AG04450 (cell line): ENCODE data around the gene AXL. TPM values are rescaled to one million over a fixed set of nuclear protein-coding genes. Genes with fewer than 3 reads are reported as not detected.
A peak's percentile ranks its signal among the peaks of the same experiment; 100 is the strongest.
"Not testable (repeated sequence)": the region's sequence is repeated elsewhere in the genome, so short reads cannot be mapped to it uniquely, and the experiment has no call there.

ENCODE experiments used
- CTCF ChIA-PET: fragments of 300-600, 350-600 bp; formaldehyde crosslinking; extraction: SDS; loops from one replicate; lab custom pipeline; 2022; ENCODE audit warnings: antibody characterized with exemption, inconsistent platforms; lab: Charles Lee
- POLR2A ChIA-PET: fragments of 350-600 bp; formaldehyde crosslinking; extraction: SDS; loops from one replicate; lab custom pipeline; 2021; ENCODE audit warnings: antibody characterized with exemption, inconsistent platforms; lab: Yijun Ruan, JAX
- DNase-seq: peaks from one replicate; pipeline ENCODE4 v3.0.0-alpha.2; 2011; ENCODE audit warnings: low read depth, low spot score
- H3K27ac ChIP-seq: one replicate; pipeline ENCODE4 v1.5.1; 2012; ENCODE audit warnings: low read depth, low read length, control low read depth
- H3K27me3 ChIP-seq: one replicate; pipeline ENCODE4 v1.6.0; 2012; ENCODE audit warnings: low read length; ENCODE audit not compliant: control insufficient read depth, insufficient read depth
- H3K4me3 ChIP-seq: 2 replicates; pipeline ENCODE4 v1.5.1; 2011; ENCODE audit warnings: mild to moderate bottlenecking, low read depth, low read length, control low read depth
- H3K9me3 ChIP-seq: 2 replicates; pipeline ENCODE4 v1.5.1; 2012; ENCODE audit warnings: low read length; ENCODE audit not compliant: control insufficient read depth, insufficient read depth
- polyA plus RNA-seq: library from polyadenylated mRNA; depleted of rRNA; stranded (reverse); fragments of >200 nt; gene quantifications from 2 replicates; pipeline ENCODE4 v1.2.3, GENCODE V29; 2011
- TF ChIP-seq, protein P1 (sequence below): IDR thresholded peaks from 2 replicates; pipeline ENCODE4 v1.5.1; 2011; ENCODE audit warnings: low read depth, low read length, control low read depth, inconsistent platforms

Gene AXL
- polyA plus RNA-seq, 1 experiment, result 210 TPM

DNA sequence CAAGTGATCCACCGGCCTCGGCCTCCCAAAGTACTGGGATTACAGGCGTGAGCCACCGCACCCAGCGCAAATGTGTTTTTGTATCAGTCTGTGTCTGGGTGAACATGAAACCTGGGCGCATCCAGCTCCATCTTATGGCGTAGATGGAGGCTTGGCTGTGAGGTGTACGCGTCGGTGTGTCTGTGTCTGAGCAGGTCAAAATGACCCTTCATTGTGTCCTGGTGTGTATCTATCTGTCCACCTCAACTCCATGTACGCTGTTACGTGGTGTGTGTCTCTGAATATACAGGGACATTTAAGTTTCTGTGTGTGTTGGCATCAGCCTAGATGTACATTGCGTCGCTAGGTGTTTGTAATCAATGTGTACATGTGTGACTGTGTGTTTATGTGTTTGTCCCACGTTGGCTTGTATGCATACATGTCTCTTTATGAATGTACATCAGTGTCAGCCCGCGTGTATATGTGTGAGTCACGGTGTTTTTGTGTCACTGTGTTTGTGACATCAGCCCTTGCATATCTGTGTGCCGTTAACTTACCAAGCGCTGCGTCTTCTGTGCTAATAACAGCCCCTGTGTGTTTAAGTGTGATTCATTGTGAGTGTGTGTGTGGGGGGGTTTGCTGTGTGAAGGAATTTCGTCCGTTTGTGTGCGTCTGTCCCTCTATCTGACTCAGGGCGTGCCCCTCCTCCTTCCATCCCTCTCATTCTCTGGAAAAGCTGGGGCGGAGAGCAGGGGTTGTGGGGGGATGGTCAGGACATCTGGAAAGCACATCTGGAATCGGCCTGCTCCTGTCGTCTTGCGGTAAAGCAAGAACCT lies 6.4 kb downstream of the AXL start:
- POLR2A ChIA-PET, result interaction anchor here (0.8 to 1.5 kb wide), 5 partner anchors 11 to 38 kb away, joined by 3 to 16 read pairs (median 10); partner anchors contain the start of gene HNRNPUL1
- CTCF ChIA-PET, result no interaction called here
- H3K27ac ChIP-seq, result peak overlapping the region; percentile 97

DNA sequence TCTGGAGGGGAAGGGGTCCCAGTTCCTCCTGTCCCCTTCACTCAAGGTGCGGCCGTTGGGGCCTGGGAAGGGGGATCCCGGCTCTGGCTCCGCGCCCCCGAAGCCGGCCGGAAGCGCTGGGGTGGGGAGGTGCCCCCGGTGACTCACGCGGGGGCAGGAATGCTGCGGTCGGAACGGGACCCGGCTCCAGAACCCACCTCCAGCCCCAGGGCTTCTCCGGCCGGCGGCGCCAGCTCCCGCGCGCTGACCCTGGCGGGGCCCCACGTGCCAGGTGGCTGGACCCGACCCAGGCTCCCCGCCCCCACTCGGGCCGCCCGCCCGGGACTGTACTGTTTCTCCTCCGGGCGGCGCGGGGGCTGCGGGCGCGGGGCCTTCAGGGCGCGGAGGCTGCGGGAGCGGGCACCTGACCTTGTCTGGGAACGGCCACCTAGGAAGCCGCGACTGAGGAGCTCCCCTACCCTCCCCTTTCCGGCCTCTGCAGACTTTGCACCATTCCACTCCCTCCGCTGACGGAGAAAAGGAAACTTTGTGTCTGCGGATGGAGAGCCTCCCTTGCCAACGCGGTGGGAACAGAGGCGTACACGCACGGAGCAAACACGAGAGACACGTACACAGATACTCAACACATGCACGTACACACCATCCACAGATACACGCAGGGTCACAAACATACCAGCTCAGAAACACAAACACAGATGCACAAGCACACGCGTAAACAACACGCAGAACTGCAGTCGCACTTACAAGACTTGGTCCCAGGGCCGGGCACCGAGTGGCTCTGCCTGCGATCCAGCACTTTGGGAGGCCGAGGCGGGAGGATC lies 7.2 kb downstream of the AXL start:
- POLR2A ChIA-PET, result interaction anchor here (0.8 to 1.5 kb wide), 5 partner anchors 10 to 37 kb away, joined by 3 to 16 read pairs (median 10); partner anchors contain the start of gene HNRNPUL1
- Histone ChIP-seq H3K27me3 (no peaks in the 10 kb centered on the region), H3K9me3 (no peaks in the 10 kb centered on the region), H3K4me3 (peak overlapping the region; percentile 52), H3K27ac (peak overlapping the region; percentile 97)
- DNase-seq, result peak; percentile 85
- TF ChIP-seq, protein P1, sequence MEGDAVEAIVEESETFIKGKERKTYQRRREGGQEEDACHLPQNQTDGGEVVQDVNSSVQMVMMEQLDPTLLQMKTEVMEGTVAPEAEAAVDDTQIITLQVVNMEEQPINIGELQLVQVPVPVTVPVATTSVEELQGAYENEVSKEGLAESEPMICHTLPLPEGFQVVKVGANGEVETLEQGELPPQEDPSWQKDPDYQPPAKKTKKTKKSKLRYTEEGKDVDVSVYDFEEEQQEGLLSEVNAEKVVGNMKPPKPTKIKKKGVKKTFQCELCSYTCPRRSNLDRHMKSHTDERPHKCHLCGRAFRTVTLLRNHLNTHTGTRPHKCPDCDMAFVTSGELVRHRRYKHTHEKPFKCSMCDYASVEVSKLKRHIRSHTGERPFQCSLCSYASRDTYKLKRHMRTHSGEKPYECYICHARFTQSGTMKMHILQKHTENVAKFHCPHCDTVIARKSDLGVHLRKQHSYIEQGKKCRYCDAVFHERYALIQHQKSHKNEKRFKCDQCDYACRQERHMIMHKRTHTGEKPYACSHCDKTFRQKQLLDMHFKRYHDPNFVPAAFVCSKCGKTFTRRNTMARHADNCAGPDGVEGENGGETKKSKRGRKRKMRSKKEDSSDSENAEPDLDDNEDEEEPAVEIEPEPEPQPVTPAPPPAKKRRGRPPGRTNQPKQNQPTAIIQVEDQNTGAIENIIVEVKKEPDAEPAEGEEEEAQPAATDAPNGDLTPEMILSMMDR, result no peak
- CTCF ChIA-PET, result no interaction called here

More for the DNA sequence above, 6.4 kb downstream of the AXL start:
- Histone ChIP-seq H3K9me3 (no peaks in the 10 kb centered on the region; the same call in 1 of the 2 replicates), H3K27me3 (no peaks in the 10 kb centered on the region), H3K4me3 (peak overlapping the region; percentile 52)
- DNase-seq, result peak; percentile 97
- TF ChIP-seq, protein P1, result no peak

DNA sequence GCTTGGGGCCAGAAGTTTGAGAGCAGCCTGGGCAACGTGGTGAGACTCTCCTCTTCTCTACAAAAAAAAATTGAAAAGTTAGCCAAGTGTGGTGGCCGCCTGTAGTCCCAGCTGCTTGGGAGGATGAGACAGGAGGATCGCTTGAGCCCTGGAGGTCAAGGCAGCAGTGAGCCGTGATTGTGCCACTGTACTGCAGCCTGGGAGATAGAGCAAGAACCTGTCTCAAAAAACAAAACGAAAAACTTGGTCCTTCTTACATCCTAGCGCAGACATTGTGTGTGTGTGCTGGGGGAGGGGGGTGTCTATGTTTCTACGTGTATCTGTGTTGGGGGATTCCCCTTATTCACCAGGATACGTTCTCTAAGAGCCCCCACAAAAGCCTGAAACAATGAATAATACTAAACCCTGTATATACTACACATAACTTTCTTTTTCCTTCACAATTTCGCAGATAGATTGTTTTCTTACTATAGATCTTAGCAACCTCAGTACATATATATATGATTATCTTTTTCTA lies 7.9 kb downstream of the AXL start:
- DNase-seq, result no peak
- Histone ChIP-seq H3K27ac (peak overlapping the region; percentile 97), H3K9me3 (no peaks in the 10 kb centered on the region), H3K27me3 (no peaks in the 10 kb centered on the region), H3K4me3 (peak overlapping the region; percentile 43; the same call in 1 of the 2 replicates)
- CTCF ChIA-PET, result no interaction called here
- TF ChIP-seq, protein P1, result no peak
- POLR2A ChIA-PET, result interaction anchor here (1.2 to 1.5 kb wide), 2 partner anchors 14 to 37 kb away, joined by 15 to 16 read pairs; partner anchors contain the start of gene HNRNPUL1

DNA sequence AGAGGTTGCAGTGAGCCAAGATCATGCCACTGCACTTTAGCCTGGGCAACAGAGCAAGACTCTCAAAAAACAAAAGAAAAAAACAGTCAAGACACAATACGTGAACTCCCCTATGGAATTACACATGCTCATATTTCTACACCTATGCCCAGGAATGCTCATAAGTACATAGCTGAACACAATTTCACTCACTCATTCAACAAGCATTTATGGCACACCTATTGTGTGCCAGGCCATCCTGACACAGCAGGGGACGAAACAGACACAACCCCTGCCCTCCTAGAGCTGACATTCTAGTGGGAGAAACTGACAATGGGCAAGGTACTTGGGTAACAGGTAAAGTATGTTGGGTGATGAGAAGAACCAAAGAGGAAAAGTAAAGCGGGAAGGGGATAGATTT lies 9.5 kb downstream of the AXL start:
- POLR2A ChIA-PET, result interaction anchor here (1.0 kb wide), 1 partner anchor 35 kb away, joined by 3 read pairs; the partner anchor contains the start of gene HNRNPUL1

DNA sequence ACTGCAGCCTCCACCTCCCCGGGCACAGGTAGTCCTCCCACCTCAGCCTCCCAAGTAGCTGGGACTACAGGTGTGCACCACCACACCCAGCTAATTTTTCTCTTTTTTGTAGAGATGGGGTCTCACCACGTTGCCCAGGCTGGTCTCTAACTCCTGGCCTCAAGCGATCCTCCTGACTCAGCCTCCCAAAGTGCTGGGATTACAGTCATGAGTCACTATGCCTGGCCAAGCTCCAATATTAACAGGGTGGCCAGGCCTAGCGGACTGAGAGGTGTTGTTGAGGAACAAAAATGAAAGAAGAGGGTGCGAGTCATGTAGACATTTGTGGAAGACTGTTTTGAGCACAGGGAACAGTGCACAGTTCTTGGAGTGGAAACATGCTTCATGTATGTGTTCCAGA lies 10.3 kb downstream of the AXL start:
- ChIA-PET CTCF (interaction anchor here (0.8 kb wide), 1 partner anchor 79 kb away, joined by 3 read pairs; no protein-coding TSS in a partner anchor), POLR2A (interaction anchor here (0.7 to 1.0 kb wide), 2 partner anchors 34 to 94 kb away, joined by 3 read pairs; partner anchors contain the start of gene HNRNPUL1)
- peak overlapping the region; percentile 52 for H3K27ac ChIP-seq
- not testable (repeated sequence) for DNase-seq, H3K4me3 ChIP-seq, H3K27me3 ChIP-seq, H3K9me3 ChIP-seq

More for the DNA sequence above, 9.5 kb downstream of the AXL start:
- H3K27me3 ChIP-seq, result no peaks in the 10 kb centered on the region
- CTCF ChIA-PET, result interaction anchor here (0.8 to 1.0 kb wide), 2 partner anchors 24 to 80 kb away, joined by 3 to 4 read pairs; no protein-coding TSS in a partner anchor
- H3K9me3 ChIP-seq, result no peaks in the 10 kb centered on the region
- H3K4me3 ChIP-seq, result no peak overlapping the region
- no peak overlapping the region for H3K27ac ChIP-seq
- no peak for DNase-seq
- TF ChIP-seq, protein P1, result no peak
